GM23338 (cell line): ENCODE data around the gene HECTD2. TPM values are rescaled to one million over a fixed set of nuclear protein-coding genes. Genes with fewer than 3 reads are reported as not detected.

ENCODE experiments used
- ATAC-seq: fragments of 200-7000 bp; cut with Tn5 transposase; 3 replicates; pipeline ENCODE4 v1.9.1; 2020
- DNase-seq: peaks from one replicate; pipeline ENCODE4 v3.0.0-alpha.2; 2015; ENCODE audit warnings: low spot score
- H2AFZ ChIP-seq: fragments of 200-600 bp; sonication (generic); 2 replicates; pipeline ENCODE4 v1.8.0; 2016; ENCODE audit warnings: antibody characterized with exemption, mild to moderate bottlenecking, moderate library complexity
- H3F3A ChIP-seq: fragments of 200-600 bp; sonication (generic); replicated peaks from 2 replicates; pipeline ENCODE4 v1.8.0; 2017; ENCODE audit warnings: antibody characterized with exemption, mixed run types, low read depth
- H3K27ac ChIP-seq: fragments of 200-600 bp; sonication (generic); 2 replicates; pipeline ENCODE4 v1.6.1; 2016; ENCODE audit warnings: low read depth
- H3K27me3 ChIP-seq: fragments of 200-600 bp; sonication (generic); 2 replicates; pipeline ENCODE4 v1.8.0; 2016; ENCODE audit warnings: mild to moderate bottlenecking, mixed run types, moderate library complexity; ENCODE audit not compliant: insufficient read depth
- H3K36me3 ChIP-seq: fragments of 200-600 bp; sonication (generic); 2 replicates; pipeline ENCODE4 v1.8.0; 2016; ENCODE audit warnings: mild to moderate bottlenecking; ENCODE audit not compliant: insufficient read depth
- H3K4me1 ChIP-seq: fragments of 200-600 bp; sonication (generic); 2 replicates; pipeline ENCODE4 v1.8.0; 2016; ENCODE audit warnings: mild to moderate bottlenecking, moderate library complexity; ENCODE audit not compliant: insufficient read depth
- H3K4me2 ChIP-seq: fragments of 200-600 bp; sonication (generic); 2 replicates; pipeline ENCODE4 v1.7.1; 2017; ENCODE audit warnings: mixed run types
- H3K4me3 ChIP-seq: fragments of 200-600 bp; sonication (generic); 2 replicates; pipeline ENCODE4 v1.6.1; 2016; ENCODE audit warnings: mixed run types
- H3K79me2 ChIP-seq: fragments of 200-600 bp; sonication (generic); replicated peaks from 2 replicates; pipeline ENCODE4 v1.8.0; 2017; ENCODE audit warnings: mild to moderate bottlenecking; ENCODE audit not compliant: insufficient read depth
- H3K9me2 ChIP-seq: fragments of 200-600 bp; sonication (generic); 2 replicates; pipeline ENCODE4 v1.8.0; 2017; ENCODE audit not compliant: insufficient read depth
- H4K20me1 ChIP-seq: fragments of 200-600 bp; sonication (generic); replicated peaks from 2 replicates; pipeline ENCODE4 v1.8.0; 2017; ENCODE audit warnings: mild to moderate bottlenecking; ENCODE audit not compliant: insufficient read depth
- H3K27ac Mint-ChIP-seq: 2 replicates; pipeline ENCODE4 v1.8.0; 2020; ENCODE audit warnings: inconsistent platforms, mild to moderate bottlenecking, moderate library complexity, mixed read lengths
- H3K27me3 Mint-ChIP-seq: 3 replicates; pipeline ENCODE4 v1.8.0; 2022; ENCODE audit warnings: low read depth, mild to moderate bottlenecking, moderate library complexity, mixed read lengths, inconsistent platforms; ENCODE audit not compliant: insufficient read depth, poor library complexity
- H3K36me3 Mint-ChIP-seq: 3 replicates; pipeline ENCODE4 v1.8.0; 2021; ENCODE audit warnings: low read depth, mild to moderate bottlenecking, inconsistent platforms, moderate library complexity, mixed read lengths
- H3K4me1 Mint-ChIP-seq: 3 replicates; pipeline ENCODE4 v1.8.0; 2020; ENCODE audit warnings: mild to moderate bottlenecking, inconsistent platforms, mixed read lengths
- H3K4me3 Mint-ChIP-seq: 3 replicates; pipeline ENCODE4 v1.8.0; 2021; ENCODE audit warnings: moderate library complexity, mild to moderate bottlenecking, inconsistent platforms, mixed read lengths
- H3K9me3 Mint-ChIP-seq: 3 replicates; pipeline ENCODE4 v1.8.0; 2020; ENCODE audit warnings: moderate library complexity, mild to moderate bottlenecking, inconsistent platforms, mixed read lengths
- CREB1 ChIP-seq: fragments of 250-450 bp; sonication (Bioruptor Pico); IDR thresholded peaks from 2 replicates; pipeline ENCODE4 v1.5.0; 2020; ENCODE audit warnings: low read depth, mild to moderate bottlenecking, moderate library complexity
- EZH2 ChIP-seq: fragments of 200-600 bp; sonication (generic); IDR thresholded peaks from one replicate; pipeline ENCODE4 v1.8.0; 2017; ENCODE audit warnings: antibody characterized with exemption, mild to moderate bottlenecking, low read depth; ENCODE audit not compliant: unreplicated experiment
- EZH2phosphoT487 ChIP-seq: fragments of 200-600 bp; sonication (generic); IDR thresholded peaks from one replicate; pipeline ENCODE4 v1.8.1; 2018; ENCODE audit warnings: antibody characterized with exemption; ENCODE audit not compliant: unreplicated experiment
- JUNB ChIP-seq: IDR thresholded peaks from one replicate; pipeline ENCODE4 v1.6.1; 2016; ENCODE audit warnings: antibody characterized with exemption; ENCODE audit not compliant: unreplicated experiment
- NANOG ChIP-seq: IDR thresholded peaks from 2 replicates; pipeline ENCODE4 v1.6.1; 2016; ENCODE audit warnings: antibody characterized with exemption, borderline replicate concordance
- POLR2AphosphoS5 ChIP-seq: IDR thresholded peaks from 2 replicates; pipeline ENCODE4 v1.6.1; 2016; ENCODE audit warnings: antibody characterized with exemption, low read depth
- STAT1 ChIP-seq: IDR thresholded peaks from one replicate; pipeline ENCODE4 v1.6.1; 2016; ENCODE audit warnings: antibody characterized with exemption; ENCODE audit not compliant: unreplicated experiment
- ZNF331 ChIP-seq: fragments of 250-450 bp; sonication (Bioruptor Pico); IDR thresholded peaks from 2 replicates; pipeline ENCODE4 v1.5.0; 2020; ENCODE audit warnings: low read depth, mild to moderate bottlenecking, moderate library complexity
- polyA plus RNA-seq: library from polyadenylated mRNA; unstranded; fragments of >200 nt; fragmentation: Nextera tagmentation; extraction: Ambion mirVana; gene quantifications from 2 replicates; pipeline ENCODE4 v1.2.1, GENCODE V29; 2016
- total RNA-seq: library from RNA; depleted of rRNA; stranded (reverse); fragments of >200 nt; shearing (Covaris generic); gene quantifications from 2 replicates; pipeline ENCODE4 v1.2.3, GENCODE V29; 2014
- TF ChIP-seq, protein P1 (sequence below): fragments of 250-450 bp; sonication (Bioruptor Pico); IDR thresholded peaks from 2 replicates; pipeline ENCODE4 v1.5.0; 2020; ENCODE audit warnings: mild to moderate bottlenecking, moderate library complexity
- TF ChIP-seq, protein P2 (sequence below): IDR thresholded peaks from 2 replicates; pipeline ENCODE4 v1.6.1; 2016; ENCODE audit warnings: antibody characterized with exemption

HECTD2 gene
- total and polyA plus RNA-seq, 2 experiments from 2014 or later = 8.5 to 14.4 TPM

DNA sequence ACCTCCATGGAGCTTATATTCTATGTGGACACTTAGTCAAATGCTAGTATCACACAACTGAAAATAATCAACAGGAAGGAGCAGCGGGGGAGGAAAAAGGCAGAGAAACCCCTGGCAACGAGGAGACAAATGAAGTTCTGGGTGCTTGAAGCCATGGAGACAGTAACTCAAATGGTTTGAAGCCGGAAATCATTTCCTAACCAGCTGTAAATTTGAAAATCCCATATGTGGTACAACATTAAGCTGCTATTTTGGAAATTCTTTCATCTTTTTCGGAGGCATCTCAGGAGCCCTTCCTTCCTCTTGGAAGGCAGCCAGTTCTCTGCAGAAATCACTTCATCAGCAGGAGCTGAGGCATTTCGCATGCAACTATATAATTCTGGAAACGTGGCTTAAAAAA is 131.3 kb downstream of the HECTD2 start (continued):
- TF ChIP-seq, protein P1, sequence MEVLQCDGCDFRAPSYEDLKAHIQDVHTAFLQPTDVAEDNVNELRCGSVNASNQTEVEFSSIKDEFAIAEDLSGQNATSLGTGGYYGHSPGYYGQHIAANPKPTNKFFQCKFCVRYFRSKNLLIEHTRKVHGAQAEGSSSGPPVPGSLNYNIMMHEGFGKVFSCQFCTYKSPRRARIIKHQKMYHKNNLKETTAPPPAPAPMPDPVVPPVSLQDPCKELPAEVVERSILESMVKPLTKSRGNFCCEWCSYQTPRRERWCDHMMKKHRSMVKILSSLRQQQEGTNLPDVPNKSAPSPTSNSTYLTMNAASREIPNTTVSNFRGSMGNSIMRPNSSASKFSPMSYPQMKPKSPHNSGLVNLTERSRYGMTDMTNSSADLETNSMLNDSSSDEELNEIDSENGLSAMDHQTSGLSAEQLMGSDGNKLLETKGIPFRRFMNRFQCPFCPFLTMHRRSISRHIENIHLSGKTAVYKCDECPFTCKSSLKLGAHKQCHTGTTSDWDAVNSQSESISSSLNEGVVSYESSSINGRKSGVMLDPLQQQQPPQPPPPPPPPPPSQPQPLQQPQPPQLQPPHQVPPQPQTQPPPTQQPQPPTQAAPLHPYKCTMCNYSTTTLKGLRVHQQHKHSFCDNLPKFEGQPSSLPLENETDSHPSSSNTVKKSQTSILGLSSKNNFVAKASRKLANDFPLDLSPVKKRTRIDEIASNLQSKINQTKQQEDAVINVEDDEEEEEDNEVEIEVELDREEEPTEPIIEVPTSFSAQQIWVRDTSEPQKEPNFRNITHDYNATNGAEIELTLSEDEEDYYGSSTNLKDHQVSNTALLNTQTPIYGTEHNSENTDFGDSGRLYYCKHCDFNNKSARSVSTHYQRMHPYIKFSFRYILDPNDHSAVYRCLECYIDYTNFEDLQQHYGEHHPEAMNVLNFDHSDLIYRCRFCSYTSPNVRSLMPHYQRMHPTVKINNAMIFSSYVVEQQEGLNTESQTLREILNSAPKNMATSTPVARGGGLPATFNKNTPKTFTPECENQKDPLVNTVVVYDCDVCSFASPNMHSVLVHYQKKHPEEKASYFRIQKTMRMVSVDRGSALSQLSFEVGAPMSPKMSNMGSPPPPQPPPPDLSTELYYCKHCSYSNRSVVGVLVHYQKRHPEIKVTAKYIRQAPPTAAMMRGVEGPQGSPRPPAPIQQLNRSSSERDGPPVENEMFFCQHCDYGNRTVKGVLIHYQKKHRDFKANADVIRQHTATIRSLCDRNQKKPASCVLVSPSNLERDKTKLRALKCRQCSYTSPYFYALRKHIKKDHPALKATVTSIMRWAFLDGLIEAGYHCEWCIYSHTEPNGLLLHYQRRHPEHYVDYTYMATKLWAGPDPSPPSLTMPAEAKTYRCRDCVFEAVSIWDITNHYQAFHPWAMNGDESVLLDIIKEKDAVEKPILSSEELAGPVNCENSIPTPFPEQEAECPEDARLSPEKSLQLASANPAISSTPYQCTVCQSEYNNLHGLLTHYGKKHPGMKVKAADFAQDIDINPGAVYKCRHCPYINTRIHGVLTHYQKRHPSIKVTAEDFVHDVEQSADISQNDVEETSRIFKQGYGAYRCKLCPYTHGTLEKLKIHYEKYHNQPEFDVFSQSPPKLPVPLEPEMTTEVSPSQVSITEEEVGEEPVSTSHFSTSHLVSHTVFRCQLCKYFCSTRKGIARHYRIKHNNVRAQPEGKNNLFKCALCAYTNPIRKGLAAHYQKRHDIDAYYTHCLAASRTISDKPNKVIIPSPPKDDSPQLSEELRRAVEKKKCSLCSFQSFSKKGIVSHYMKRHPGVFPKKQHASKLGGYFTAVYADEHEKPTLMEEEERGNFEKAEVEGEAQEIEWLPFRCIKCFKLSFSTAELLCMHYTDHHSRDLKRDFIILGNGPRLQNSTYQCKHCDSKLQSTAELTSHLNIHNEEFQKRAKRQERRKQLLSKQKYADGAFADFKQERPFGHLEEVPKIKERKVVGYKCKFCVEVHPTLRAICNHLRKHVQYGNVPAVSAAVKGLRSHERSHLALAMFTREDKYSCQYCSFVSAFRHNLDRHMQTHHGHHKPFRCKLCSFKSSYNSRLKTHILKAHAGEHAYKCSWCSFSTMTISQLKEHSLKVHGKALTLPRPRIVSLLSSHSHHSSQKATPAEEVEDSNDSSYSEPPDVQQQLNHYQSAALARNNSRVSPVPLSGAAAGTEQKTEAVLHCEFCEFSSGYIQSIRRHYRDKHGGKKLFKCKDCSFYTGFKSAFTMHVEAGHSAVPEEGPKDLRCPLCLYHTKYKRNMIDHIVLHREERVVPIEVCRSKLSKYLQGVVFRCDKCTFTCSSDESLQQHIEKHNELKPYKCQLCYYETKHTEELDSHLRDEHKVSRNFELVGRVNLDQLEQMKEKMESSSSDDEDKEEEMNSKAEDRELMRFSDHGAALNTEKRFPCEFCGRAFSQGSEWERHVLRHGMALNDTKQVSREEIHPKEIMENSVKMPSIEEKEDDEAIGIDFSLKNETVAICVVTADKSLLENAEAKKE (CRISPR knock-in tag) = no peak
- TF ChIP-seq STAT1 (no peak), CREB1 (CRISPR knock-in tag) (no peak), EZH2phosphoT487 (no peak), EZH2 (no peak)
- TF ChIP-seq, protein P2, sequence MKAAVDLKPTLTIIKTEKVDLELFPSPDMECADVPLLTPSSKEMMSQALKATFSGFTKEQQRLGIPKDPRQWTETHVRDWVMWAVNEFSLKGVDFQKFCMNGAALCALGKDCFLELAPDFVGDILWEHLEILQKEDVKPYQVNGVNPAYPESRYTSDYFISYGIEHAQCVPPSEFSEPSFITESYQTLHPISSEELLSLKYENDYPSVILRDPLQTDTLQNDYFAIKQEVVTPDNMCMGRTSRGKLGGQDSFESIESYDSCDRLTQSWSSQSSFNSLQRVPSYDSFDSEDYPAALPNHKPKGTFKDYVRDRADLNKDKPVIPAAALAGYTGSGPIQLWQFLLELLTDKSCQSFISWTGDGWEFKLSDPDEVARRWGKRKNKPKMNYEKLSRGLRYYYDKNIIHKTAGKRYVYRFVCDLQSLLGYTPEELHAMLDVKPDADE = no peak

DNA sequence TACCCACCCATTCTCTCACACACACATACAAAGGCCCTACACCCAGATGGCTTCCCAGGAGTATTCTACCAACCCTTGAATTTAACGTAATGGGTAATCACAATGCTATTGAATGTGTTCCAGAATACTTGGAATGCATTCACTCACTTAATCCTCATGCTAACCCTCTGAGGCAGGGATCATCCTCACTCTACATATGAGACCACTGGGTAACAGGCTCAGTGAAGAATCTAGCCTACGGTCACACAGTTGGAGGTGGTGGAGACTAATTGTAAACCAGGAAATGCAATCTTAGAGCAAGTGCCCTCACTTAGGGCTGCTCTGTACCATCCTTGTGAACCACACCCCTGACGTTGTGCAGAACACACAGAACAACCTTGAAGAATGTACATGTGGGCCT is 135.2 kb downstream of the HECTD2 start:
- Histone ChIP-seq H3K4me3 (no peak overlapping the region), H3F3A (no peaks in the 10 kb centered on the region), H3K9me2 (0 out of 2 replicates have a peak, but pooled peaks cover 3% of the 10 kb centered on the region), H3K4me2 (no peak overlapping the region), H3K27me3 (no peaks in the 10 kb centered on the region), H3K79me2 (no peaks in the 10 kb centered on the region), H3K27ac (no peak overlapping the region), H3K36me3 (no peaks in the 10 kb centered on the region), H2AFZ (no peak overlapping the region), H3K4me1 (no peaks in the 10 kb centered on the region), H4K20me1 (no peaks in the 10 kb centered on the region)
- peaks cover 3% of the 10 kb centered on the region; the same call in 1 of the 3 replicates for H3K9me3 Mint-ChIP-seq
- DNase-seq = no peak
- no peaks in the 10 kb centered on the region for H3K4me1 Mint-ChIP-seq
- no peak for ATAC-seq
- H3K27me3 Mint-ChIP-seq = no peaks in the 10 kb centered on the region
- H3K27ac Mint-ChIP-seq = no peak overlapping the region
- no peak overlapping the region for H3K4me3 Mint-ChIP-seq
- no peaks in the 10 kb centered on the region for H3K36me3 Mint-ChIP-seq
- no peak for TF ChIP-seq NANOG
- TF ChIP-seq, protein P2 = no peak
- no peak for TF ChIP-seq EZH2phosphoT487
- no peak for TF ChIP-seq CREB1 (CRISPR knock-in tag)
- no peak for TF ChIP-seq JUNB
- no peak for TF ChIP-seq ZNF331 (CRISPR knock-in tag)
- TF ChIP-seq POLR2AphosphoS5 = no peak
